Endodermal cell (in vitro differentiated cells): Measurements from ENCODE around the gene FBL. TPM values are rescaled to one million over a fixed set of nuclear protein-coding genes. Genes with fewer than 3 reads are reported as not detected.
A peak's percentile ranks its signal among the peaks of the same experiment; 100 is the strongest.
"Not testable (repeated sequence)": the region's sequence is repeated elsewhere in the genome, so short reads cannot be mapped to it uniquely, and the experiment has no call there.

Experiments used
- DNase-seq: peaks from one replicate; pipeline ENCODE4 v3.0.0-alpha.2; 2017
- H3K27ac ChIP-seq: 2 replicates; pipeline ENCODE4 v1.5.1; 2013; ENCODE audit warnings: mild to moderate bottlenecking, low read depth, low read length, moderate library complexity
- H3K27me3 ChIP-seq: 2 replicates; pipeline ENCODE4 v1.6.1; 2013; ENCODE audit warnings: mild to moderate bottlenecking, low read length, moderate library complexity; ENCODE audit not compliant: insufficient read depth, control insufficient read depth, poor library complexity, severe bottlenecking
- H3K36me3 ChIP-seq: 2 replicates; pipeline ENCODE4 v1.7.0; 2013; ENCODE audit warnings: mild to moderate bottlenecking, low read length, moderate library complexity; ENCODE audit not compliant: control insufficient read depth, insufficient read depth
- H3K4me1 ChIP-seq: one replicate; pipeline ENCODE4 v1.7.0; 2013; ENCODE audit warnings: low read length; ENCODE audit not compliant: control insufficient read depth, insufficient read depth
- H3K4me3 ChIP-seq: 2 replicates; pipeline ENCODE4 v1.5.1; 2013; ENCODE audit warnings: mild to moderate bottlenecking, low read length, moderate library complexity
- H3K9ac ChIP-seq: 2 replicates; pipeline ENCODE4 v1.6.1; 2013; ENCODE audit warnings: mild to moderate bottlenecking, low read length, moderate library complexity; ENCODE audit not compliant: poor library complexity, severe bottlenecking; ENCODE audit errors: extremely low read depth
- H3K9me3 ChIP-seq: 2 replicates; pipeline ENCODE4 v1.6.1; 2013; ENCODE audit warnings: mild to moderate bottlenecking, low read length, moderate library complexity; ENCODE audit not compliant: control insufficient read depth
- H3K27ac Mint-ChIP-seq: 2 replicates; pipeline ENCODE4 v1.8.0; 2020; ENCODE audit warnings: mixed read lengths
- H3K27me3 Mint-ChIP-seq: 2 replicates; pipeline ENCODE4 v1.8.0; 2021; ENCODE audit warnings: mild to moderate bottlenecking, mixed read lengths; ENCODE audit not compliant: insufficient read depth
- H3K36me3 Mint-ChIP-seq: 2 replicates; pipeline ENCODE4 v1.8.0; 2020; ENCODE audit warnings: low read depth, mixed read lengths
- H3K4me1 Mint-ChIP-seq: 2 replicates; pipeline ENCODE4 v1.8.0; 2020; ENCODE audit warnings: mixed read lengths
- H3K4me3 Mint-ChIP-seq: 2 replicates; pipeline ENCODE4 v1.8.0; 2020; ENCODE audit warnings: mild to moderate bottlenecking, moderate library complexity, mixed read lengths
- H3K9me3 Mint-ChIP-seq: 2 replicates; pipeline ENCODE4 v1.8.0; 2020; ENCODE audit warnings: mild to moderate bottlenecking, mixed read lengths
- WGBS, 2 experiments: methylation state at CpG; one replicate each; pipeline versions ENCODE4 v1.1.5 to v1.1.7; 2013; ENCODE audit warnings: missing lambda C conversion rate in 2 of 2, mixed read lengths in 1 of 2; ENCODE audit not compliant: insufficient coverage in 1 of 2, insufficient read length in 1 of 2; 5-methylcytosine and 5-hydroxymethylcytosine counted together
- total RNA-seq, 2 donors: library from RNA; stranded (reverse); fragmentation: NEBNext Ultra II Directional in 1 of 2; extraction: Animal tissue kit (Norgen Biotek cat#: 25700) in 1 of 2; gene quantifications; 2 replicates in 1 of 2; 3 replicates in 1 of 2; pipeline ENCODE4 v1.2.1, GENCODE V29; 2021
- TF ChIP-seq, protein P1 (sequence below): fragments of 200-600 bp; sonication (generic); conservative IDR thresholded peaks from 2 replicates; pipeline ENCODE4 v1.5.0; 2021; ENCODE audit warnings: antibody characterized with exemption, mild to moderate bottlenecking

Gene FBL
- total RNA-seq, 2 donors from 2014 or later: 356 to 387 TPM

DNA sequence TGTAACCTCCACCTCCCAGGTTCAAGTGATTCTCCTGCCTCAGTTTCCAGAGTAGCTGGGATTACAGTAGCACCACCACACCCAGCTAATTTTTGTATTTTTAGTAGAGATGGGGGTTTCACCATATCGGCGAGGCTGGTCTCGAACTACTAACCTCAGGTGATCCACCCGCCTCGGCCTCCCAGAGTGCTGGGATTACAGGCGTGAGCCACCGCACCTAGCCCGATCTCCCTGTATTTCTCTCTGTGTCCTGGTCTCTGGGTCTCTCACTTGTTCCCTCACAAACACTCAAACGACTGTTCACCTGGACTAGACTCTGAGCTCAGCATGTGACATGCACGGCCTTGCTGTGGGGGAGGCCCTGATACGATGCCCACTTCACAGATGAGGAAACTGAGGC is 32.7 kb upstream of the FBL start:
- not testable (repeated sequence) for H3K27ac Mint-ChIP-seq, H3K9me3 Mint-ChIP-seq, H3K4me1 ChIP-seq, H3K27ac ChIP-seq, H3K27me3 ChIP-seq, H3K4me3 ChIP-seq, DNase-seq, H3K27me3 Mint-ChIP-seq, H3K4me1 Mint-ChIP-seq, H3K9me3 ChIP-seq, H3K36me3 Mint-ChIP-seq, H3K4me3 Mint-ChIP-seq, H3K9ac ChIP-seq, H3K36me3 ChIP-seq
- 78 to 86% methylated on average over 8 to 9 of the region's 11 CpGs for WGBS, 2 experiments

DNA sequence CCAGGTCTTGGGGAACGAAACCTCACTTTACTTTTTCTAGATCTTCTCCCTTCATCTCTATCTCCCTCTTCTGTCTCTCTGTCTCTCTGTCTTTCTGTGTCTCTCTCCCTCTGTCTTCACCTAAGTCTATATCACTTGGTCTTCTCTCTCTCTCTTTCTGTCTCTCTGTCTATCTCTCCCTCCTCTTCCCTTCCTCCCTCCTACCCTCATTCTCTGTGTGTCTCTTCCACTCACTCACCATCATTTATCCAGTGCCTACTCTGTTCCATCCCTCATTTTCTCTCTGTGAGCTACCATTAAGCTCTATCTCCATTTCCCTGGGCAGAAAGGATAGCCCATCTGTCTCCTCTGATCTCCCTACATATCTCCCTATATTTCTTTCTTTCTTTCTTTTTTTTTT is 32.2 kb upstream of the FBL start:
- H3K36me3 Mint-ChIP-seq: no peaks in the 10 kb centered on the region
- H3K27ac Mint-ChIP-seq: no peak overlapping the region
- Histone ChIP-seq H3K27ac (no peak overlapping the region), H3K9me3 (no peaks in the 10 kb centered on the region), H3K4me1 (no peaks in the 10 kb centered on the region), H3K4me3 (no peak overlapping the region), H3K36me3 (no peaks in the 10 kb centered on the region), H3K9ac (no peak overlapping the region), H3K27me3 (no peaks in the 10 kb centered on the region)
- peaks cover 2% of the 10 kb centered on the region for H3K27me3 Mint-ChIP-seq
- H3K4me1 Mint-ChIP-seq: no peaks in the 10 kb centered on the region
- TF ChIP-seq, protein P1, sequence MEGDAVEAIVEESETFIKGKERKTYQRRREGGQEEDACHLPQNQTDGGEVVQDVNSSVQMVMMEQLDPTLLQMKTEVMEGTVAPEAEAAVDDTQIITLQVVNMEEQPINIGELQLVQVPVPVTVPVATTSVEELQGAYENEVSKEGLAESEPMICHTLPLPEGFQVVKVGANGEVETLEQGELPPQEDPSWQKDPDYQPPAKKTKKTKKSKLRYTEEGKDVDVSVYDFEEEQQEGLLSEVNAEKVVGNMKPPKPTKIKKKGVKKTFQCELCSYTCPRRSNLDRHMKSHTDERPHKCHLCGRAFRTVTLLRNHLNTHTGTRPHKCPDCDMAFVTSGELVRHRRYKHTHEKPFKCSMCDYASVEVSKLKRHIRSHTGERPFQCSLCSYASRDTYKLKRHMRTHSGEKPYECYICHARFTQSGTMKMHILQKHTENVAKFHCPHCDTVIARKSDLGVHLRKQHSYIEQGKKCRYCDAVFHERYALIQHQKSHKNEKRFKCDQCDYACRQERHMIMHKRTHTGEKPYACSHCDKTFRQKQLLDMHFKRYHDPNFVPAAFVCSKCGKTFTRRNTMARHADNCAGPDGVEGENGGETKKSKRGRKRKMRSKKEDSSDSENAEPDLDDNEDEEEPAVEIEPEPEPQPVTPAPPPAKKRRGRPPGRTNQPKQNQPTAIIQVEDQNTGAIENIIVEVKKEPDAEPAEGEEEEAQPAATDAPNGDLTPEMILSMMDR: no peak
- DNase-seq: no peak
- H3K9me3 Mint-ChIP-seq: no peaks in the 10 kb centered on the region
- no peak overlapping the region for H3K4me3 Mint-ChIP-seq
- WGBS, 2 experiments: 88 to 92% methylated on average over 1 of the region's 1 CpG

DNA sequence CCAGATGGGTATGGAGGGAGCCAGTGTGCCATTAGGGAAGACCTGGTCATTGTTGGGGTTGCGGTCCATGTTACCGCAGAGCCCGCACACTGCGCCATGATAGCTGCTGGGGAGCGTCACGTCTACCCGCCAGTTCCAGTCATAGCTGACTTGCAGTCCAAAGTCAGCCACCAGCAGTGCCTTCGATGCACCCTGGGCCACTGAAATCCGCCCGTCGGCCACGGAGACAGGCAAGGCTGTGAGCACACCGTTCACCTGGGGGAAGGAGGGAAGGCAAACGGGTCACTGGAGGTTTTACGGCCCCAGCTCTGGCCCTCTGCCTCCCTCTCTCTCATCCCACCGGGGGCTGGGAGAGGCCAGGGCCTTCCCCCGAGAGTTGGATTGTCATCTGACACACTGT is 31.8 kb upstream of the FBL start:
- not testable (repeated sequence) for H3K27me3 Mint-ChIP-seq, H3K9me3 Mint-ChIP-seq, DNase-seq, H3K9ac ChIP-seq, H3K27ac Mint-ChIP-seq, H3K4me3 Mint-ChIP-seq, H3K36me3 ChIP-seq, H3K9me3 ChIP-seq, H3K36me3 Mint-ChIP-seq, H3K27ac ChIP-seq, H3K27me3 ChIP-seq, H3K4me1 Mint-ChIP-seq, H3K4me3 ChIP-seq, H3K4me1 ChIP-seq
- 94 to 96% methylated on average over 9 to 13 of the region's 17 CpGs for WGBS, 2 experiments

DNA sequence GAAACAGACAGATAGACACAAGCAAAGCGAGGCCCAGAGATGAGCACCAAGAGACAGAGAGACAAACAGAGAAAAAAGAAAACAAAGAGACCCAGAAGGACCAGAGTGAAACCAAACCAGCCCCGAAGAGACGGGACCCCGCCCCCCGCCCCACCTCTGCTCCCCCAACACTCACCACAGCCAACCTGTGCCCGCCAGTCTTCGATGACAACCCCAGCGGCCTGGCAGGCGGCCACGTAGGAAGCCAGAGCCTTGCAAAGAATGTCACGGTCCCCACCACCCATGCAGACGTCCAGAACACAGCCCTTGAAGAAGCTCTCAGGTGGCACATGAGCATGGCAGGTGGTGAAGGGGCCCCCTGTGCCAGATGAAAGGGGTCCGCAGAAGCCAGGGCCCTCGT is 31.3 kb upstream of the FBL start:
- H3K36me3 ChIP-seq, H3K9me3 ChIP-seq, DNase-seq, H3K27ac ChIP-seq, H3K9me3 Mint-ChIP-seq, H3K27me3 Mint-ChIP-seq, H3K4me1 Mint-ChIP-seq, H3K4me3 ChIP-seq, H3K27me3 ChIP-seq, H3K4me1 ChIP-seq, H3K4me3 Mint-ChIP-seq, H3K27ac Mint-ChIP-seq, H3K9ac ChIP-seq, H3K36me3 Mint-ChIP-seq: not testable (repeated sequence)
- 84 to 100% methylated on average over 3 to 6 of the region's 14 CpGs for WGBS, 2 experiments

DNA sequence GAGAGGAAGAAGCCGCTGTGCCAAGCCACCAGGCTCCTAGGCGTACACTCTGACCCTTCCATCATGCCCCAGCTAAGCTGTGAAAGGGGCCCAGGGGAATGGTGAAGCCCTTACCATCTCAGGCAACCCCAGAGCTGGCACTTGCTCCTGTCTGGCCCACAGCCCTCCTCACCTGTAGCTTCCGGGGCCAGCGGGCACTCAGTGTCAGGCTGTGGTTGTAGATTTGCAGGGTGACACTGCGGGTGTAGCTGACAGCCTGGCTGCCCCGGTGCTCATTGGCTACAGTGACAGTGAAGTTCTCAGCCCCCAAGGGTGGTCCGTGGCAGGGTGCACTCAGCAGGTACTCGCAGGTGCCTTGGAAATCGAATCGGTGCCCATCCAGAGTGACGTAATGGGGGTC is 30.3 kb upstream of the FBL start:
- not testable (repeated sequence) for H3K36me3 Mint-ChIP-seq, H3K4me3 ChIP-seq, H3K9me3 ChIP-seq, H3K27me3 Mint-ChIP-seq, H3K4me3 Mint-ChIP-seq, H3K27ac Mint-ChIP-seq, H3K4me1 Mint-ChIP-seq, H3K9me3 Mint-ChIP-seq, H3K9ac ChIP-seq, H3K4me1 ChIP-seq, H3K27ac ChIP-seq, DNase-seq, H3K36me3 ChIP-seq, H3K27me3 ChIP-seq
- no CpG with 5 or more reads among the region's 11 CpGs for WGBS, 2 experiments

DNA sequence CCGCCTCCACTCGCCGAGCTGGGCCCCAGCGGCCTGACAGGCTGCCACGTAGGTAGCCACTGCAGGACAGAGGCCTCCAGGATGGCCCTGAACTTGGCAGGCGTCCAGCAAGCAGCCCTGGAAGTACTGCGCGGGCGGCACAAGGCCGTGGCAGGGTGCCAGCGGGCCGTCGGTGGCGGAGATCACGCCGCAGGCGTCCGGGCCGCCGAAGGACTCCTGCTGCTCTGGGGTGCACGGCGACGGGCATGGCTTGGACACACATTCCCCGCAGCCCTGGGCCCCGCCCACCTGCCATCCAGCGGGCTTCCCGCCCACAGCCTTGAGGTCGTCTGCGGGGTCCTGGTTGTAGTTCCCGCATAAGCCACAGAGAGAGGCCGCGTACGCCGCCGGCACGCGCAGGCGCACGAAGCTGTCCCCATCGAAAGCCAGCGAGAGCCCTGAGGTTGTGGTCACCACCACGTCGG is 29.3 kb upstream of the FBL start:
- not testable (repeated sequence) for H3K27me3 Mint-ChIP-seq

More for the DNA sequence above, 29.3 kb upstream of the FBL start:
- H3K27me3 ChIP-seq, H3K27ac Mint-ChIP-seq, H3K4me3 ChIP-seq, H3K36me3 Mint-ChIP-seq, H3K4me1 Mint-ChIP-seq, H3K9me3 ChIP-seq, H3K36me3 ChIP-seq, H3K27ac ChIP-seq, H3K9me3 Mint-ChIP-seq, H3K9ac ChIP-seq, H3K4me1 ChIP-seq, H3K4me3 Mint-ChIP-seq: not testable (repeated sequence)
- peak; percentile 60 for DNase-seq
- 62 to 80% methylated on average over 16 to 35 of the region's 43 CpGs for WGBS, 2 experiments
